H1 (cell line): ENCODE measurements around the gene SYT15.

Source experiments
- CHD1 ChIP-seq: IDR thresholded peaks from 2 replicates; pipeline ENCODE4 v1.6.1; 2012; ENCODE audit warnings: low read depth, low read length, improper control_type of control experiment
- CHD2 ChIP-seq: IDR thresholded peaks from 2 replicates; pipeline ENCODE4 v1.6.1; 2012; ENCODE audit warnings: low read length, improper control_type of control experiment
- CHD7 ChIP-seq: fragments of 300-600 bp; sonication (generic); IDR thresholded peaks from 2 replicates; pipeline ENCODE4 v1.7.1; 2012; ENCODE audit warnings: low read length, moderate library complexity, mild to moderate bottlenecking, inconsistent platforms; ENCODE audit not compliant: insufficient replicate concordance
- CTCF ChIP-seq, 3 experiments: IDR thresholded peaks; 1 replicate in 2 of 3; 2 replicates in 1 of 3; pipeline versions ENCODE4 v1.5.1 to v1.6.1; 2011; ENCODE audit warnings: low read length in 3 of 3, mild to moderate bottlenecking in 3 of 3, inconsistent platforms in 2 of 3, low read depth in 1 of 3, moderate library complexity in 1 of 3; ENCODE audit not compliant: insufficient read depth in 1 of 3; ENCODE audit errors: control extremely low read depth in 1 of 3
- E2F6 ChIP-seq: IDR thresholded peaks from 2 replicates; pipeline ENCODE4 v1.6.1; 2012; ENCODE audit warnings: inconsistent platforms
- EGR1 ChIP-seq: IDR thresholded peaks from 2 replicates; pipeline ENCODE4 v1.6.1; 2011; ENCODE audit warnings: low read depth, low read length, borderline replicate concordance
- EZH2 ChIP-seq: fragments of 200-600 bp; sonication (generic); IDR thresholded peaks from 2 replicates; pipeline ENCODE4 v1.7.1; 2012; ENCODE audit warnings: low read depth, mild to moderate bottlenecking, moderate library complexity, low read length, inconsistent platforms; ENCODE audit not compliant: severe bottlenecking
- HDAC2 ChIP-seq, 2 experiments: fragments of 300-600 bp in 1 of 2; sonication (generic) in 1 of 2; IDR thresholded peaks; 2 replicates each; pipeline ENCODE4 v1.6.1; 2011 to 2012; ENCODE audit warnings: low read depth in 2 of 2, low read length in 2 of 2, mild to moderate bottlenecking in 2 of 2, moderate library complexity in 2 of 2, borderline replicate concordance in 1 of 2, inconsistent platforms in 1 of 2
- KDM4A ChIP-seq: IDR thresholded peaks from one replicate; pipeline ENCODE4 v1.7.1; 2012; ENCODE audit warnings: low read depth, mild to moderate bottlenecking, moderate library complexity, low read length, inconsistent platforms; ENCODE audit not compliant: severe bottlenecking
- MAX ChIP-seq: IDR thresholded peaks from 2 replicates; pipeline ENCODE4 v1.6.1; 2012; ENCODE audit warnings: inconsistent platforms
- PHF8 ChIP-seq: fragments of 200-600 bp; sonication (generic); conservative IDR thresholded peaks from 2 replicates; pipeline ENCODE4 v1.7.1; 2012; ENCODE audit warnings: low read depth, mild to moderate bottlenecking, inconsistent platforms, low read length, moderate library complexity
- RAD21 ChIP-seq, 2 experiments: IDR thresholded peaks in 1 of 2; conservative IDR thresholded peaks in 1 of 2; 2 replicates each; pipeline ENCODE4 v1.6.1; 2011; ENCODE audit warnings: low read depth in 2 of 2, low read length in 2 of 2, improper control_type of control experiment in 1 of 2, inconsistent platforms in 1 of 2, mild to moderate bottlenecking in 1 of 2, moderate library complexity in 1 of 2
- SIN3A ChIP-seq, 2 experiments: IDR thresholded peaks in 1 of 2; conservative IDR thresholded peaks in 1 of 2; 2 replicates each; pipeline ENCODE4 v1.6.1; 2011 to 2012; ENCODE audit warnings: low read length in 2 of 2, improper control_type of control experiment in 1 of 2, low read depth in 1 of 2, mild to moderate bottlenecking in 1 of 2
- SP1 ChIP-seq: IDR thresholded peaks from 2 replicates; pipeline ENCODE4 v1.6.1; 2011; ENCODE audit warnings: low read depth, low read length

GRCh38 chr10:46536781-46537180 is 42.1 kb upstream of the SYT15 start:
- TF ChIP-seq CTCF (IDR thresholded peaks at IDR 0.05; ENCODE audit: control extremely low read depth in 1 of 3, insufficient read depth in 1 of 3, low read depth in 1 of 3, low read length in 3 of 3) (no peak), PHF8 (no peak), E2F6 (no peak), HDAC2 (IDR thresholded peaks at IDR 0.05; ENCODE audit: borderline replicate concordance in 1 of 2, low read depth in 2 of 2, low read length in 2 of 2) (no peak), SP1 (no peak), RAD21 (IDR thresholded peaks at IDR 0.05 in 1 of 2, conservative IDR thresholded peaks at IDR 0.05 in 1 of 2; ENCODE audit: low read depth in 2 of 2, low read length in 2 of 2) (no peak), SIN3A (conservative IDR thresholded peaks at IDR 0.05 in 1 of 2, IDR thresholded peaks at IDR 0.05 in 1 of 2; ENCODE audit: low read depth in 1 of 2, low read length in 2 of 2) (no peak), CHD2 (no peak), CHD7 (no peak), MAX (no peak), EGR1 (no peak), KDM4A (no peak), CHD1 (no peak), EZH2 (no peak)
